IPS-20b (cell line): ENCODE results near the gene KLHL2.
A peak's percentile ranks its signal among the peaks of the same experiment; 100 is the strongest.
"Not testable (repeated sequence)": the region's sequence is repeated elsewhere in the genome, so short reads cannot be mapped to it uniquely, and the experiment has no call there.

Experiments
- H3K27ac ChIP-seq: one replicate; pipeline ENCODE4 v1.5.1; 2013; ENCODE audit warnings: low read length
- H3K27me3 ChIP-seq: 2 replicates; pipeline ENCODE4 v1.6.1; 2013; ENCODE audit warnings: mild to moderate bottlenecking, low read length, inconsistent platforms; ENCODE audit not compliant: insufficient read depth
- H3K36me3 ChIP-seq: 2 replicates; pipeline ENCODE4 v1.6.1; 2013; ENCODE audit warnings: low read depth, mild to moderate bottlenecking, inconsistent platforms, low read length, moderate library complexity; ENCODE audit not compliant: insufficient read depth
- H3K4me1 ChIP-seq: 2 replicates; pipeline ENCODE4 v1.6.1; 2013; ENCODE audit warnings: mild to moderate bottlenecking, control low read depth, inconsistent platforms, low read length, moderate library complexity; ENCODE audit not compliant: insufficient read depth
- H3K4me3 ChIP-seq: 2 replicates; pipeline ENCODE4 v1.5.1; 2013; ENCODE audit warnings: mild to moderate bottlenecking, low read length, inconsistent platforms
- H3K9ac ChIP-seq: 2 replicates; pipeline ENCODE4 v1.6.1; 2013; ENCODE audit warnings: low read depth, mild to moderate bottlenecking, inconsistent platforms, low read length, moderate library complexity
- H3K9me3 ChIP-seq: 2 replicates; pipeline ENCODE4 v1.6.1; 2013; ENCODE audit warnings: mild to moderate bottlenecking, low read depth, low read length, inconsistent platforms; ENCODE audit not compliant: insufficient read depth

Gene KLHL2

DNA sequence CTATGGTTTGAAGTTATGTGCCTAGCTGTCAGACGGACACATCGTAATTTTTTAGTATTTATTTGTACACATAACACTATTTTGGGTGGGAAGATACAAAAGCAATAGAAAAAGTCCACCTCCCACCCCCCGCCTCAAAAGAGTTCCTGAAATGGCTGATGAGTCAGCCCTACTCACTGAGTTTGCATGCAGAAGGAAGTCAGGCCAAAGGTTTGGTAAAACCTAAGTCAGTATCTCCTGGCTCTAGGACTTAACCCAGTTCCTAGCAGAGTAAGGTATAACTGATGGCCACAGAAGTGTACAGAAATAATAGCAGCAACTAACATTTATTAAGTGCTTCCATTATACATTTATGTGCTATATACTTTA, 2.9 kb upstream of the KLHL2 start:
- Histone ChIP-seq H3K9me3 (no peaks in the 10 kb centered on the region), H3K4me1 (peaks cover 10% of the 10 kb centered on the region; the same call in 1 of the 2 replicates), H3K36me3 (no peaks in the 10 kb centered on the region), H3K9ac (no peak overlapping the region), H3K27me3 (peaks cover 30% of the 10 kb centered on the region), H3K4me3 (no peak overlapping the region), H3K27ac (no peak overlapping the region)

GRCh38 chr4:165207016-165207430, 338 bp upstream of the KLHL2 start:
- H3K9me3 ChIP-seq, result no peaks in the 10 kb centered on the region
- H3K27ac ChIP-seq, result no peak overlapping the region
- peak overlapping the region; percentile 94 for H3K4me3 ChIP-seq
- H3K27me3 ChIP-seq, result peaks cover 30% of the 10 kb centered on the region
- H3K9ac ChIP-seq, result peak overlapping the region; percentile 73
- peaks cover 16% of the 10 kb centered on the region for H3K4me1 ChIP-seq
- no peaks in the 10 kb centered on the region for H3K36me3 ChIP-seq

DNA sequence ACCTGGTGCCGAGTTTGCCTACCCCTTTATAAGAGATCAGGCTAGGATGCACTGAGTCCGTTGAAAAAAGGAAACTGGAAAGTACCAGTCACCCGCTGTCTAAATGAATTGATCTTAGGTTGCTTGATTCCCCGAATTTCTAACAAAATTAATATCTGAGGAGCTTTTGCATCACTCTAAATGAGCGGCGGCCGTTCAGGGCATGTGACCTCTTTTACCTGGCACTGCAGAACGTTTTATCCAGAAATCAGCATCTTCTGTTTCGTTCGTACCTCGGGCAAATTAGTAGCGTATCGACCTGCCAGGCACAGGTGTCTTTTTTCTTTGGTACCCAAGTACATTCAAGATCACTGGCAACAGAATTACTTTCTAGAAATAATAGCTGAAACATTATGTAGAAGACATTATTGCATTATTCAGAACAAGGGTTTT, 876 bp downstream of the KLHL2 start:
- no peaks in the 10 kb centered on the region for H3K36me3 ChIP-seq
- no peaks in the 10 kb centered on the region for H3K9me3 ChIP-seq
- H3K4me3 ChIP-seq, result peak overlapping the region; percentile 96
- peaks cover 30% of the 10 kb centered on the region for H3K27me3 ChIP-seq
- peaks cover 16% of the 10 kb centered on the region for H3K4me1 ChIP-seq
- H3K9ac ChIP-seq, result peak overlapping the region; percentile 85
- no peak overlapping the region for H3K27ac ChIP-seq

- Histone ChIP-seq H3K27me3 (peaks cover 30% of the 10 kb centered on the region), H3K9ac (peak overlapping the region; percentile 85; the same call in 1 of the 2 replicates), H3K4me1 (peaks cover 16% of the 10 kb centered on the region), H3K36me3 (no peaks in the 10 kb centered on the region), H3K9me3 (no peaks in the 10 kb centered on the region), H3K4me3 (peak overlapping the region; percentile 96; the same call in 1 of the 2 replicates), H3K27ac (no peak overlapping the region)
Measured at GRCh38 chr4:165208741-165209388, 1.5 kb downstream of the KLHL2 start.

DNA sequence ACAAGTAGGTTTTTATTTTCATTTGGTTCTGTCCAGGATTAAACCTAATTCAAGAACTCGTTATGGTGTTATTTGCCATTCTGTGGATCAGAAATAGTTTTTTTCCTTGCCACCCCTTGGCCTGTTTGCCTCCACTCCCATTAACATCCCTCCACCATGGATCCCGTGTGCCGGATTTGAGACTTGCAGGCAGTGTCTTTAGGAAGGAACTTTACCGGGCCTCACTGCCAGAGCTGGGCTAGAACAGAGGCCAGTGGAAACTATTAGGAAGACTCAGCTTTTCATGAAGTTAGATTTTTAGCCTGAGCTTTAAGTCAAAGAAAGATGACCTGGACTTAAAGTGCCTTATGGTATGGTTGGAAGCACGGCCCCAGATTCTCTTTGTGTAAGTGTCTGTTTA, 2.4 kb downstream of the KLHL2 start:
- Histone ChIP-seq H3K27ac (no peak overlapping the region), H3K4me1 (peaks cover 19% of the 10 kb centered on the region), H3K9me3 (no peaks in the 10 kb centered on the region), H3K27me3 (peaks cover 30% of the 10 kb centered on the region), H3K9ac (no peak overlapping the region), H3K4me3 (no peak overlapping the region), H3K36me3 (no peaks in the 10 kb centered on the region)

DNA sequence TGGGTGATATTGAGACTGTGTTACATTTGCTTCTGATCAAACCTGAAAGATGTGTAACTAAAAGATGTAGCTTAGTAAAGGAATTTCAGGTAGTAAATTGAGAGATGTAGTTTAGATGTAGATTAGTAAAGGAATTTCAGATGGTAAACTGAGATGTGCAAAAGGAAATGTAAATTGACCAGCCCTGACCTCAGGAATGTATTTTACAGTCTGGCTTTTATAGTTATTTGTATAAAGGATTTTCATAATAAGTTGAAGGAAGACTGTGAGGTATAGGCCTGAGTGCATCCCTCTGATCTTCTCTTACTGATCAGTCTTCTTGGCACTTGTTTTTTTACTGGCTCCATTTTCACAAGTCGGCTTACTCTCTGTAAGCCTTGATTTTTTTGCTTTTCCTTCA, 3.2 kb downstream of the KLHL2 start:
- Histone ChIP-seq H3K4me3 (no peak overlapping the region), H3K4me1 (peaks cover 17% of the 10 kb centered on the region), H3K9ac (no peak overlapping the region), H3K9me3 (no peaks in the 10 kb centered on the region), H3K27ac (no peak overlapping the region), H3K27me3 (peaks cover 30% of the 10 kb centered on the region), H3K36me3 (no peaks in the 10 kb centered on the region)

DNA sequence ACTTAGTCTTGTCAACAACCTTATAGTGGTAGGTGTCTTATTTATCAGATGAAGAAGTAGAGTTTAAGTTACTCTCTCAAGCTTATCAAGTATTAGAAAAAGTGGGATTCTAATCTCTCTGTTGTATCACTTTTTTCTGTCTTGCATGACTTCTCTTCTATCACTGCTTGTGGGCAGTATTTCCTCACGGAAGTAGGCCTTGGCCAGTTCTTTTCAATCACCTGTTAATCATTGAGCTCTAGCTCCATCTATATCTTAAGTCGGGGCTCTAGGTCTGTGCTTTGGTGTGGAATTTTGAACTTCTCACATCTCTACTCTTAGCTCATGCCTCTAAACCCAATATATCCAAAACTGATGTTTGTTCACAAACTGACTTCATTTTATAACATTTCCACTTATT, 5.3 kb downstream of the KLHL2 start:
- not testable (repeated sequence) for H3K36me3 ChIP-seq, H3K9me3 ChIP-seq, H3K27ac ChIP-seq, H3K4me3 ChIP-seq, H3K9ac ChIP-seq
- H3K27me3 ChIP-seq, result peaks cover 16% of the 10 kb centered on the region
- H3K4me1 ChIP-seq, result peaks cover 13% of the 10 kb centered on the region

GRCh38 chr4:165213404-165213803, 6.0 kb downstream of the KLHL2 start:
- peaks cover 13% of the 10 kb centered on the region for H3K4me1 ChIP-seq
- H3K9ac ChIP-seq, H3K36me3 ChIP-seq, H3K4me3 ChIP-seq, H3K9me3 ChIP-seq, H3K27ac ChIP-seq, H3K27me3 ChIP-seq: not testable (repeated sequence)

DNA sequence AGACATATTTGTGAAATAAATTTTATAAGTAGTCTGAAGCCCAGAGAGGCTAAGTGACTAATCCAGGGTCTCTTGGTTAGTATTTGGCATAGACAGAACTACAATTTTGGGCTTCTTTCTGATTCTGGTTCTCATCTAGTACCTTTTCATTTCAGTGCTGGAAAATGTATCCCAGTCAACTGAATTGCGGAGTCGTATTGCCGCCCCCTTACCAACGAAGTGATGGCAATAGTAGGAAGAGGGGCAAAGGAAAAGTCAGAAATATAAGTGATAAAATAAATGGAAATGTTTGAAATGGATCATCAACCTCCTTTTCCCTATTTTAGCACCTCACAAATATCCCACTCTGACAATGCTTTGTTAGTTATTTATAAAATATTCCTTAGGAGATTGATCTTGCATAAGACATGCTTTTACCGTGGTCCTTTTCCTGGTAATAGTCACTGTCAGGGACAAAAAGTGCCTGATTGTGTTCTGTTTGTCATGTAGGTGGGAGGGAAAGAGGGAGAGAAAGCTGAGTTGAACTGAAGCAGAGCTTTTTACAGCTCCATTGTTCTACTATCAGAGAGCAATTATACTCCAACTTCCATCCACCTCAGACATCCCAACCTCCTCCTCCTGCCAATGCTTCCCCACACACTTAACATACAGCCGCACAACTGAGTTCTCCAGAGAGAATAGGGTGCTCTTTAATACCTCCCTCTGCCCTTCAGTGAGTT, 6.8 kb downstream of the KLHL2 start:
- H3K27me3 ChIP-seq, H3K4me3 ChIP-seq, H3K36me3 ChIP-seq, H3K9ac ChIP-seq, H3K9me3 ChIP-seq, H3K27ac ChIP-seq: not testable (repeated sequence)
- H3K4me1 ChIP-seq, result peaks cover 13% of the 10 kb centered on the region

GRCh38 chr4:165215034-165215751, 7.8 kb downstream of the KLHL2 start:
- not testable (repeated sequence) for H3K4me1 ChIP-seq, H3K4me3 ChIP-seq, H3K27me3 ChIP-seq, H3K9ac ChIP-seq, H3K27ac ChIP-seq, H3K36me3 ChIP-seq, H3K9me3 ChIP-seq

DNA sequence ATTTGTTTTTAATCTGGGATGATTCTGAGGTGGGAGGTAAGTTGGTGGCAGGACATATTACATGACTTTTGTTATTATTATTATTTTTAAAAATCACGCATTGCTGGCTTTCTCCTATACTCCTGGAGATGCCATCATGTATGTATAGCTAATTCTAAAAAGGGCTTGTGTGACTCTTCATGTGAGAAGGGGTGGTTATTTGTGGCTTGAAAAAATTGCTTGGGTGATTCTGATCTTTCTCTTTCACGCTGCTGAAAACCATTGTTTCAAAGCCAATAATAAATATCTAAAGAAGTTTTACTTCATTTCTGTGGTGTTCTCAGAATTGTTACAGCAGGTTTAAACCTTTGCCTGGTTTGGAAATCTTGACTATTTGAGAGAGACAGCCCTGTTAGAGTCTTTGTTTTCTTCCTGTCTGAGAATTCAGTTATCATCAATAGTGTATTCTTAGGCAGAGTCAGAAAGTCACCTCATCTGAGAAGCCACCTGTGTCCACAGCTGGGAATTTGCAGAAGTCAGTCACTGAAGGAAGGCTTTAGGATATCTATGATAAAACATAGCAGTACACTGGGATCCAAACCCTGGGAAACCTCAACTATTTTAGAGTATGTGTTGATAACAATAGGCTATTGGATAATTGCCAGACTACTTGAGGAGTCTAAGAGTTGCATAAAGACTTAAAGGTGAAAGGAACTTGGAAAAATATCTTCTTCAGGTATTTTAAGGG, 8.6 kb downstream of the KLHL2 start:
- not testable (repeated sequence) for H3K9ac ChIP-seq, H3K36me3 ChIP-seq, H3K9me3 ChIP-seq, H3K4me3 ChIP-seq, H3K27ac ChIP-seq, H3K27me3 ChIP-seq, H3K4me1 ChIP-seq
